ENCODE data around the gene DUOXA2. TPM values are rescaled to one million over a fixed set of nuclear protein-coding genes. Genes with fewer than 3 reads are reported as not detected.
A peak's percentile ranks its signal among the peaks of the same experiment; 100 is the strongest.

Gene DUOXA2
- total RNA-seq, 1 donor from 2014 or later, result not detected

GRCh38 chr15:45120081-45120972, 6.2 kb downstream of the DUOXA2 start:
- Mint-ChIP-seq H3K27ac (ENCODE audit: unreplicated experiment) (no peak overlapping the region), H3K27me3 (ENCODE audit: low read depth, unreplicated experiment) (peaks cover 41% of the 10 kb centered on the region), H3K36me3 (ENCODE audit: low read depth, unreplicated experiment) (no peaks in the 10 kb centered on the region), H3K9me3 (ENCODE audit: unreplicated experiment) (no peaks in the 10 kb centered on the region), H3K4me3 (ENCODE audit: unreplicated experiment) (no peak overlapping the region), H3K4me1 (ENCODE audit: low read depth, unreplicated experiment) (peaks cover 16% of the 10 kb centered on the region)
- H3K4me2 ChIP-seq (ENCODE audit: low read length), result no peak overlapping the region
- H3K9ac ChIP-seq (ENCODE audit: low read length), result no peak overlapping the region
- no peak overlapping the region for H3K27ac ChIP-seq (ENCODE audit: low read depth, low read length)
- TF ChIP-seq CTCF (IDR thresholded peaks at IDR 0.05; ENCODE audit: insufficient read depth, low read depth, low read length) (no peak), EZH2 (IDR thresholded peaks at IDR 0.05; ENCODE audit: insufficient read depth, low read length) (no peak)
- DNase-seq (ENCODE audit: low read depth) (no peak), FAIRE-seq (no peak)
- peaks cover 30% of the 10 kb centered on the region for H3K27me3 ChIP-seq (ENCODE audit: insufficient read depth, low read length)
- H3K9me3 ChIP-seq (ENCODE audit: insufficient read depth, low read depth, low read length), result no peaks in the 10 kb centered on the region
- no peak overlapping the region for H3K4me3 ChIP-seq (ENCODE audit: insufficient read depth, low read depth, low read length)
- H3K79me2 ChIP-seq (ENCODE audit: insufficient read depth, low read length), result no peaks in the 10 kb centered on the region
- H3K36me3 ChIP-seq (ENCODE audit: insufficient read depth, low read length), result no peaks in the 10 kb centered on the region
- H3K4me1 ChIP-seq (ENCODE audit: insufficient read depth, low read length), result peaks cover 9% of the 10 kb centered on the region
- no peak overlapping the region for H2AFZ ChIP-seq (ENCODE audit: low read depth, low read length)
- no peaks in the 10 kb centered on the region for H4K20me1 ChIP-seq (ENCODE audit: insufficient read depth, low read length)

GRCh38 chr15:45121020-45121419, 6.9 kb downstream of the DUOXA2 start:
- Histone ChIP-seq H3K4me2 (ENCODE audit: low read length) (no peak overlapping the region), H3K9ac (ENCODE audit: low read length) (no peak overlapping the region), H3K27me3 (ENCODE audit: insufficient read depth, low read length) (peaks cover 30% of the 10 kb centered on the region), H3K4me1 (ENCODE audit: insufficient read depth, low read length) (peaks cover 9% of the 10 kb centered on the region), H3K36me3 (ENCODE audit: insufficient read depth, low read length) (no peaks in the 10 kb centered on the region), H3K79me2 (ENCODE audit: insufficient read depth, low read length) (no peaks in the 10 kb centered on the region), H3K27ac (ENCODE audit: low read depth, low read length) (no peak overlapping the region), H4K20me1 (ENCODE audit: insufficient read depth, low read length) (no peaks in the 10 kb centered on the region), H3K4me3 (ENCODE audit: insufficient read depth, low read depth, low read length) (no peak overlapping the region), H3K9me3 (ENCODE audit: insufficient read depth, low read depth, low read length) (no peaks in the 10 kb centered on the region), H2AFZ (ENCODE audit: low read depth, low read length) (no peak overlapping the region)
- FAIRE-seq (peak; percentile 13), DNase-seq (ENCODE audit: low read depth) (no peak)
- Mint-ChIP-seq H3K9me3 (ENCODE audit: unreplicated experiment) (no peaks in the 10 kb centered on the region), H3K4me3 (ENCODE audit: unreplicated experiment) (no peak overlapping the region), H3K4me1 (ENCODE audit: low read depth, unreplicated experiment) (peaks cover 16% of the 10 kb centered on the region), H3K27me3 (ENCODE audit: low read depth, unreplicated experiment) (peaks cover 42% of the 10 kb centered on the region), H3K27ac (ENCODE audit: unreplicated experiment) (no peak overlapping the region), H3K36me3 (ENCODE audit: low read depth, unreplicated experiment) (no peaks in the 10 kb centered on the region)
- no peak for TF ChIP-seq CTCF (IDR thresholded peaks at IDR 0.05; ENCODE audit: insufficient read depth, low read depth, low read length)
- TF ChIP-seq EZH2 (IDR thresholded peaks at IDR 0.05; ENCODE audit: insufficient read depth, low read length), result no peak

Data from astrocyte (in vitro differentiated cells and primary cell).